MCF 10A (cell line): Measurements from ENCODE around the gene RNF180. TPM values are rescaled to one million over a fixed set of nuclear protein-coding genes. Genes with fewer than 3 reads are reported as not detected.
"Not testable (repeated sequence)": the region's sequence is repeated elsewhere in the genome, so short reads cannot be mapped to it uniquely, and the experiment has no call there.

Experiments used
- BruUV-seq: library from RNA; stranded (reverse); fragments of 400-500 nt; replicated peaks from 2 replicates; lab custom pipeline; 2021; lab: Mats Ljungman, UMichigan
- CTCF ChIA-PET: fragments of 300-600 bp; sonication (Branson Sonifier 250); formaldehyde crosslinking; extraction: SDS; loops from one replicate; lab custom pipeline; 2021; ENCODE audit warnings: antibody characterized with exemption, inconsistent platforms; lab: Yijun Ruan, JAX
- POLR2A ChIA-PET: fragments of 300-600, 350-650 bp; sonication (Branson Sonifier 250); formaldehyde crosslinking; extraction: SDS; loops from one replicate; lab custom pipeline; 2020; ENCODE audit warnings: antibody characterized with exemption, inconsistent platforms; lab: Yijun Ruan, JAX
- DNase-seq: peaks from one replicate; pipeline ENCODE4 v3.0.0-alpha.2; 2018; ENCODE audit not compliant: unreplicated experiment
- H3K27ac Mint-ChIP-seq: one replicate; pipeline ENCODE4 v1.8.0; 2022; ENCODE audit warnings: mild to moderate bottlenecking, low read depth, mixed read lengths; ENCODE audit not compliant: unreplicated experiment
- H3K27me3 Mint-ChIP-seq: one replicate; pipeline ENCODE4 v1.8.0; 2022; ENCODE audit warnings: mixed read lengths; ENCODE audit not compliant: insufficient read depth, unreplicated experiment
- H3K36me3 Mint-ChIP-seq: one replicate; pipeline ENCODE4 v1.8.0; 2022; ENCODE audit warnings: mild to moderate bottlenecking, moderate library complexity, mixed read lengths; ENCODE audit not compliant: insufficient read depth, unreplicated experiment
- H3K4me1 Mint-ChIP-seq: one replicate; pipeline ENCODE4 v1.8.0; 2022; ENCODE audit warnings: mixed read lengths; ENCODE audit not compliant: insufficient read depth, unreplicated experiment
- H3K4me3 Mint-ChIP-seq: one replicate; pipeline ENCODE4 v1.8.0; 2022; ENCODE audit warnings: mild to moderate bottlenecking, moderate library complexity, mixed read lengths; ENCODE audit not compliant: unreplicated experiment
- H3K9me3 Mint-ChIP-seq: one replicate; pipeline ENCODE4 v1.8.0; 2022; ENCODE audit warnings: mixed read lengths; ENCODE audit not compliant: unreplicated experiment
- intact Hi-C: fragments of 100-400 bp; cut with micrococcal nuclease; formaldehyde crosslinking; loops from 2 replicates; pipeline ENCODE4 v1.14.1; 2022
- total RNA-seq: library from RNA; stranded (reverse); gene quantifications from 2 replicates; pipeline ENCODE4 v1.2.3, GENCODE V29; 2022
- TF ChIP-seq, protein P1 (sequence below): fragments of 200-600 bp; IDR thresholded peaks from one replicate; pipeline ENCODE4 v1.8.0; 2022; ENCODE audit warnings: antibody characterized with exemption, mild to moderate bottlenecking; ENCODE audit not compliant: unreplicated experiment

The RNF180 gene
- total RNA-seq, 1 experiment from 2014 or later, result 6.0 TPM

- ChIA-PET CTCF (no interaction called here), POLR2A (no interaction called here)
- Mint-ChIP-seq H3K9me3 (peaks cover 38% of the 10 kb centered on the region), H3K27ac (no peak overlapping the region), H3K27me3 (no peaks in the 10 kb centered on the region), H3K36me3 (no peaks in the 10 kb centered on the region), H3K4me1 (peaks cover 11% of the 10 kb centered on the region), H3K4me3 (no peak overlapping the region)
- intact Hi-C loops, result no loop called here
- BruUV-seq, result no TSS peak
- TF ChIP-seq, protein P1, sequence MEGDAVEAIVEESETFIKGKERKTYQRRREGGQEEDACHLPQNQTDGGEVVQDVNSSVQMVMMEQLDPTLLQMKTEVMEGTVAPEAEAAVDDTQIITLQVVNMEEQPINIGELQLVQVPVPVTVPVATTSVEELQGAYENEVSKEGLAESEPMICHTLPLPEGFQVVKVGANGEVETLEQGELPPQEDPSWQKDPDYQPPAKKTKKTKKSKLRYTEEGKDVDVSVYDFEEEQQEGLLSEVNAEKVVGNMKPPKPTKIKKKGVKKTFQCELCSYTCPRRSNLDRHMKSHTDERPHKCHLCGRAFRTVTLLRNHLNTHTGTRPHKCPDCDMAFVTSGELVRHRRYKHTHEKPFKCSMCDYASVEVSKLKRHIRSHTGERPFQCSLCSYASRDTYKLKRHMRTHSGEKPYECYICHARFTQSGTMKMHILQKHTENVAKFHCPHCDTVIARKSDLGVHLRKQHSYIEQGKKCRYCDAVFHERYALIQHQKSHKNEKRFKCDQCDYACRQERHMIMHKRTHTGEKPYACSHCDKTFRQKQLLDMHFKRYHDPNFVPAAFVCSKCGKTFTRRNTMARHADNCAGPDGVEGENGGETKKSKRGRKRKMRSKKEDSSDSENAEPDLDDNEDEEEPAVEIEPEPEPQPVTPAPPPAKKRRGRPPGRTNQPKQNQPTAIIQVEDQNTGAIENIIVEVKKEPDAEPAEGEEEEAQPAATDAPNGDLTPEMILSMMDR, result no peak
- DNase-seq, result no peak
These were observed 119.8 kb downstream of the RNF180 start for GRCh38 chr5:64285188-64286130.

DNA sequence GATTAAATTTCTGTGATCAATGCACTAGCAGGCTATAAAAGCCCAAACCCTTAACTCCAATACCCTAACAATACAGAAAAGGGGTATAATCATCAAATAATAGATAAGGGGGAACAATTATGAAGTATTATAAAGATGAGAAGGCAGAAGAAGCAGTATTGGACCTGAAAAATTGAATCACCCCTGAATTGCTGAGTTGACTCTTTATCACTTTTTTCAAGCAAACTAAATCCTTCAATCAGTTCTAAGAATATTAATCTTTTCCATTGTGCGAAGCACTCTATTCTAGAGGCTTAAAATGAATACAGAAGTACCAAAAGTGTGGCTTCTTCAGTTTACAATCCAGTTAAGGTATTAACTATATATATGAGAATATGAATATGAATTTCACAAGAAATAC, 120.7 kb downstream of the RNF180 start:
- ChIA-PET POLR2A (no interaction called here), CTCF (no interaction called here)
- BruUV-seq, result no TSS peak
- intact Hi-C loops, result no loop called here
- Mint-ChIP-seq H3K4me3 (no peak overlapping the region), H3K4me1 (peaks cover 11% of the 10 kb centered on the region), H3K9me3 (peaks cover 41% of the 10 kb centered on the region), H3K36me3 (no peaks in the 10 kb centered on the region), H3K27ac (no peak overlapping the region), H3K27me3 (no peaks in the 10 kb centered on the region)
- TF ChIP-seq, protein P1, result no peak
- no peak for DNase-seq

DNA sequence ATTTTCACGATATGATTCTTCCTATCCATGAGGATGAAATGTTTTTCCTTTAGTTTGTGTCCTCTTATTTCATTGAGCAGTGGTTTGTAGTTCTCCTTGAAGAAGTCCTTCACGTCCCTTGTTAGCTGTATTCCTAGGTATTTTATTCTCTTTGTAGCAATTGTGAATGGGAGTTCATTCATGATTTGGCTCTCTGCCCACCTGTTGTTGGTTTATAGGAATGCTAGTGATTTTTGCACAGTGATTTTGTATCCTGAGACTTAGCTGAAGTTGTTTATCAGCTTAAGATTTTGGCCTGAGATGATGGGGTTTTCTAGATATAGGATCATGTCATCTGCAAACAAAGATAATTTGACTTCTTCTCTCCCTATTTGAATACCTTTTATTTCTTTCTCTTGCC, 122.9 kb downstream of the RNF180 start:
- H3K27me3 Mint-ChIP-seq, intact Hi-C loops, H3K36me3 Mint-ChIP-seq, BruUV-seq, CTCF ChIA-PET, H3K4me3 Mint-ChIP-seq, DNase-seq, H3K27ac Mint-ChIP-seq, POLR2A ChIA-PET: not testable (repeated sequence)
- Mint-ChIP-seq H3K4me1 (peaks cover 11% of the 10 kb centered on the region), H3K9me3 (peaks cover 25% of the 10 kb centered on the region)

- Mint-ChIP-seq H3K36me3 (no peaks in the 10 kb centered on the region), H3K27me3 (no peaks in the 10 kb centered on the region), H3K4me3 (no peak overlapping the region), H3K9me3 (peaks cover 12% of the 10 kb centered on the region), H3K27ac (no peak overlapping the region), H3K4me1 (peaks cover 11% of the 10 kb centered on the region)
- ChIA-PET CTCF (interaction anchor here (1.1 kb wide), 1 partner anchor 63 kb away, joined by 3 read pairs; no protein-coding TSS in a partner anchor), POLR2A (no interaction called here)
- intact Hi-C loops, result no loop called here
- TF ChIP-seq, protein P1, result no peak
- BruUV-seq, result no TSS peak
- DNase-seq, result no peak
These were observed 127.1 kb downstream of the RNF180 start for GRCh38 chr5:64292611-64293215.
